DOHH2 (cell line): ENCODE results near the gene CASTOR2.
"Not testable (repeated sequence)": the region's sequence is repeated elsewhere in the genome, so short reads cannot be mapped to it uniquely, and the experiment has no call there.

Experiments used
- EZH2phosphoT487 ChIP-seq: fragments of 200-600 bp; sonication (generic); IDR thresholded peaks from 2 replicates; pipeline ENCODE4 v1.6.1; 2017; ENCODE audit warnings: borderline replicate concordance, mild to moderate bottlenecking, antibody characterized with exemption, low read length, moderate library complexity, mixed read lengths
- TF ChIP-seq, protein P1 (sequence below): fragments of 200-600 bp; sonication (generic); IDR thresholded peaks from one replicate; pipeline ENCODE4 v1.5.1; 2014; ENCODE audit warnings: antibody characterized with exemption, mild to moderate bottlenecking, low read depth, low read length; ENCODE audit not compliant: poor library complexity, severe bottlenecking

- TF ChIP-seq, protein P1, sequence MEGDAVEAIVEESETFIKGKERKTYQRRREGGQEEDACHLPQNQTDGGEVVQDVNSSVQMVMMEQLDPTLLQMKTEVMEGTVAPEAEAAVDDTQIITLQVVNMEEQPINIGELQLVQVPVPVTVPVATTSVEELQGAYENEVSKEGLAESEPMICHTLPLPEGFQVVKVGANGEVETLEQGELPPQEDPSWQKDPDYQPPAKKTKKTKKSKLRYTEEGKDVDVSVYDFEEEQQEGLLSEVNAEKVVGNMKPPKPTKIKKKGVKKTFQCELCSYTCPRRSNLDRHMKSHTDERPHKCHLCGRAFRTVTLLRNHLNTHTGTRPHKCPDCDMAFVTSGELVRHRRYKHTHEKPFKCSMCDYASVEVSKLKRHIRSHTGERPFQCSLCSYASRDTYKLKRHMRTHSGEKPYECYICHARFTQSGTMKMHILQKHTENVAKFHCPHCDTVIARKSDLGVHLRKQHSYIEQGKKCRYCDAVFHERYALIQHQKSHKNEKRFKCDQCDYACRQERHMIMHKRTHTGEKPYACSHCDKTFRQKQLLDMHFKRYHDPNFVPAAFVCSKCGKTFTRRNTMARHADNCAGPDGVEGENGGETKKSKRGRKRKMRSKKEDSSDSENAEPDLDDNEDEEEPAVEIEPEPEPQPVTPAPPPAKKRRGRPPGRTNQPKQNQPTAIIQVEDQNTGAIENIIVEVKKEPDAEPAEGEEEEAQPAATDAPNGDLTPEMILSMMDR, result not testable (repeated sequence)
- TF ChIP-seq EZH2phosphoT487, result not testable (repeated sequence)
These were observed 6.9 kb downstream of the CASTOR2 start for GRCh38 chr7:74971431-74971830.
